CD4-positive, alpha-beta T cell treated with Interleukin-15 for 4 hours (primary cell): ENCODE data around the gene IGSF8.

Experiments
- DNase-seq: peaks from one replicate; pipeline ENCODE4 v3.0.0-alpha.2; 2020; ENCODE audit warnings: low spot score

Gene IGSF8

GRCh38 chr1:160097911-160098851 lies at the start of gene IGSF8:
Gene IGSF8, minus strand, starts transcription at chr1:160098619. Its CDS starts 147 bp downstream, at chr1:160098472.
- peak; percentile 94 for DNase-seq

GRCh38 chr1:160148121-160148520 lies 49.7 kb upstream of the IGSF8 start:
- DNase-seq, result no peak

- DNase-seq, result no peak
These were observed 47.7 kb upstream of the IGSF8 start for GRCh38 chr1:160146107-160146506.

GRCh38 chr1:160144921-160145320 lies 46.5 kb upstream of the IGSF8 start:
- no peak for DNase-seq

GRCh38 chr1:160143695-160144094 lies 45.3 kb upstream of the IGSF8 start:
- DNase-seq, result no peak

- DNase-seq, result no peak
These were observed 41.4 kb upstream of the IGSF8 start for GRCh38 chr1:160139840-160140239.

GRCh38 chr1:160137216-160137862 lies 38.9 kb upstream of the IGSF8 start:
- DNase-seq, result no peak

GRCh38 chr1:160136926-160137200 lies 38.4 kb upstream of the IGSF8 start:
- DNase-seq, result no peak

GRCh38 chr1:160136121-160136925 lies 37.9 kb upstream of the IGSF8 start:
- no peak for DNase-seq

- no peak for DNase-seq
These were observed 36.6 kb upstream of the IGSF8 start for GRCh38 chr1:160134791-160135572.

GRCh38 chr1:160133990-160134770 lies 35.8 kb upstream of the IGSF8 start:
- DNase-seq, result no peak

GRCh38 chr1:160131803-160132565 lies 33.6 kb upstream of the IGSF8 start:
- DNase-seq, result no peak

- no peak for DNase-seq
These were observed 32.5 kb upstream of the IGSF8 start for GRCh38 chr1:160130939-160131338.

GRCh38 chr1:160130486-160130885 lies 32.1 kb upstream of the IGSF8 start:
- DNase-seq, result no peak

- DNase-seq, result no peak
These were observed 31.5 kb upstream of the IGSF8 start for GRCh38 chr1:160129966-160130365.

GRCh38 chr1:160129558-160129957 lies 31.1 kb upstream of the IGSF8 start:
- DNase-seq, result no peak

GRCh38 chr1:160129046-160129445 lies 30.6 kb upstream of the IGSF8 start:
- no peak for DNase-seq

- DNase-seq, result no peak
These were observed 30.2 kb upstream of the IGSF8 start for GRCh38 chr1:160128636-160129035.

- no peak for DNase-seq
These were observed 29.6 kb upstream of the IGSF8 start for GRCh38 chr1:160127865-160128523.

GRCh38 chr1:160127381-160127780 lies 29.0 kb upstream of the IGSF8 start:
- no peak for DNase-seq
